Uterus (tissue), 4 donors: Measurements from ENCODE around the gene RPS24. TPM values are rescaled to one million over a fixed set of nuclear protein-coding genes. Genes with fewer than 3 reads are reported as not detected.
"Not testable (repeated sequence)": the region's sequence is repeated elsewhere in the genome, so short reads cannot be mapped to it uniquely, and the experiment has no call there.

ENCODE experiments used
- DNase-seq, 2 donors: peaks; one replicate each; pipeline ENCODE4 v3.0.0-alpha.2; 2019 to 2020
- H3K27ac ChIP-seq, 2 donors: fragments of 200-600 bp; sonication (generic); 1 replicate in 1 of 2; 2 replicates in 1 of 2; pipeline ENCODE4 v1.5.1; 2016 to 2018
- H3K27me3 ChIP-seq, 2 donors: fragments of 200-600 bp; sonication (generic); one replicate each; pipeline ENCODE4 v1.5.1; 2018 to 2019; ENCODE audit warnings: control low read depth in 1 of 2
- H3K36me3 ChIP-seq, 2 donors: fragments of 200-600 bp; sonication (generic); one replicate each; pipeline ENCODE4 v1.5.1; 2019; ENCODE audit warnings: control low read depth in 1 of 2
- H3K4me1 ChIP-seq, 2 donors: fragments of 200-600 bp; sonication (generic); one replicate each; pipeline ENCODE4 v1.5.1; 2018 to 2019; ENCODE audit warnings: control low read depth in 1 of 2
- H3K4me3 ChIP-seq, 2 donors: fragments of 200-600 bp; sonication (generic); 1 replicate in 1 of 2; 2 replicates in 1 of 2; pipeline ENCODE4 v1.5.1; 2018 to 2019; ENCODE audit warnings: mild to moderate bottlenecking in 1 of 2
- H3K9me3 ChIP-seq, 2 donors: fragments of 200-600 bp; sonication (generic); one replicate each; pipeline ENCODE4 v1.5.1; 2019; ENCODE audit warnings: control low read depth in 1 of 2
- CTCF ChIP-seq, 4 experiments: fragments of 200-600 bp in 2 of 4; fragments of 450-650 bp in 2 of 4; sonication (generic) in 2 of 4; IDR thresholded peaks; one replicate each; pipeline ENCODE4 v1.5.1; 2016 to 2019; ENCODE audit warnings: antibody characterized with exemption in 4 of 4, mild to moderate bottlenecking in 2 of 4, moderate library complexity in 1 of 4
- POLR2A ChIP-seq, 2 donors: fragments of 450-650 bp; IDR thresholded peaks; one replicate each; pipeline ENCODE4 v1.6.1; 2016; ENCODE audit warnings: antibody characterized with exemption in 2 of 2, mild to moderate bottlenecking in 1 of 2, moderate library complexity in 1 of 2
- intact Hi-C: fragments of 100-400 bp; cut with DNase I; formaldehyde crosslinking; loops from one replicate; pipeline ENCODE4 v1.15.1; 2023; ENCODE audit warnings: low total_unique reads
- total RNA-seq, 4 donors: library from RNA; depleted of rRNA in 3 of 4; stranded (reverse); fragments of >200 nt in 3 of 4; gene quantifications; one replicate each; pipeline versions ENCODE4 v1.1.0 to v1.2.4, GENCODE V29; 2014 to 2023
- donor health status: DM: yes; HTN: yes; CAD: no.

RPS24 gene
- total RNA-seq = 1,000 to 10,000 TPM; 1,764 to 3,381 (median 2,593) TPM

- peak; percentile 94 to 96 for DNase-seq
- no peaks in the 10 kb centered on the region for H3K9me3 ChIP-seq
- peak within 1 kb of the TSS; percentile 74 to 84 for H3K27ac ChIP-seq
- TF ChIP-seq CTCF (IDR thresholded peaks at IDR 0.05) (no peak), POLR2A (IDR thresholded peaks at IDR 0.05) (peak; percentile 73 to 74)
- intact Hi-C loops = no loop called here
- peaks cover 13% of the 10 kb centered on the region in 2 donors for H3K4me1 ChIP-seq
- H3K36me3 ChIP-seq = no peaks in the 10 kb centered on the region
- no peaks in the 10 kb centered on the region for H3K27me3 ChIP-seq
- peak within 1 kb of the TSS; percentile 46 to 84 for H3K4me3 ChIP-seq
These were observed at the start of gene RPS24 for GRCh38 chr10:78033637-78034470. TSS of gene RPS24 (plus strand) at chr10:78033863. CDS start at chr10:78033902, 39 bp downstream.

GRCh38 chr10:77984986-77985385, 48.7 kb upstream of the RPS24 start:
- peak in 1 of 2 donors; percentile 6 for DNase-seq
- Histone ChIP-seq H3K27ac (no peak overlapping the region), H3K4me1 (no peaks in the 10 kb centered on the region), H3K27me3 (no peaks in the 10 kb centered on the region), H3K4me3 (no peak overlapping the region), H3K9me3 (no peaks in the 10 kb centered on the region), H3K36me3 (no peaks in the 10 kb centered on the region)
- intact Hi-C loops = no loop called here
- no peak for TF ChIP-seq POLR2A (IDR thresholded peaks at IDR 0.05)
- TF ChIP-seq CTCF (IDR thresholded peaks at IDR 0.05) = no peak

GRCh38 chr10:77987671-77988255, 45.9 kb upstream of the RPS24 start:
- Histone ChIP-seq H3K9me3 (no peaks in the 10 kb centered on the region), H3K4me3 (no peak overlapping the region), H3K36me3 (no peaks in the 10 kb centered on the region), H3K27me3 (no peaks in the 10 kb centered on the region), H3K27ac (no peak overlapping the region), H3K4me1 (no peaks in the 10 kb centered on the region)
- intact Hi-C loops = no loop called here
- DNase-seq = peak in 1 of 2 donors; percentile 5
- TF ChIP-seq POLR2A (IDR thresholded peaks at IDR 0.05) = no peak
- no peak for TF ChIP-seq CTCF (IDR thresholded peaks at IDR 0.05)

GRCh38 chr10:77989081-77989724, 44.5 kb upstream of the RPS24 start:
- Histone ChIP-seq H3K4me3 (no peak overlapping the region), H3K9me3 (no peaks in the 10 kb centered on the region), H3K4me1 (no peaks in the 10 kb centered on the region), H3K27me3 (no peaks in the 10 kb centered on the region), H3K27ac (no peak overlapping the region), H3K36me3 (no peaks in the 10 kb centered on the region)
- TF ChIP-seq CTCF (IDR thresholded peaks at IDR 0.05) (no peak), POLR2A (IDR thresholded peaks at IDR 0.05) (no peak)
- DNase-seq = peak in 1 of 2 donors; percentile 8
- intact Hi-C loops = no loop called here

- Histone ChIP-seq H3K36me3 (no peaks in the 10 kb centered on the region), H3K27ac (no peak overlapping the region), H3K9me3 (no peaks in the 10 kb centered on the region), H3K4me3 (no peak overlapping the region), H3K27me3 (no peaks in the 10 kb centered on the region), H3K4me1 (no peaks in the 10 kb centered on the region)
- TF ChIP-seq POLR2A (IDR thresholded peaks at IDR 0.05) = no peak
- no peak for TF ChIP-seq CTCF (IDR thresholded peaks at IDR 0.05)
- intact Hi-C loops = no loop called here
- no peak for DNase-seq
These were observed 40.0 kb upstream of the RPS24 start for GRCh38 chr10:77993620-77994019.

- H3K9me3 ChIP-seq, intact Hi-C loops, H3K4me1 ChIP-seq, H3K4me3 ChIP-seq, H3K27me3 ChIP-seq, H3K27ac ChIP-seq, H3K36me3 ChIP-seq, DNase-seq: not testable (repeated sequence)
These were observed 34.9 kb upstream of the RPS24 start for GRCh38 chr10:77998780-77999179.
